Endothelial cell of umbilical vein (primary cell): ENCODE results near the gene FCSK.

Experiments used
- EZH2 ChIP-seq: IDR thresholded peaks from 2 replicates; pipeline ENCODE4 v1.6.1; 2012; ENCODE audit warnings: borderline replicate concordance, low read depth, mild to moderate bottlenecking, moderate library complexity, low read length, inconsistent platforms; ENCODE audit not compliant: severe bottlenecking
- FOS ChIP-seq: IDR thresholded peaks from 2 replicates; pipeline ENCODE4 v1.6.1; 2011; ENCODE audit warnings: mild to moderate bottlenecking, low read length, moderate library complexity, borderline replicate concordance; ENCODE audit not compliant: insufficient read depth
- GATA2 ChIP-seq: IDR thresholded peaks from 2 replicates; pipeline ENCODE4 v1.7.0; 2011; ENCODE audit warnings: low read depth, mild to moderate bottlenecking, moderate library complexity, mixed read lengths, low read length; ENCODE audit not compliant: insufficient read length, insufficient read depth
- JUN ChIP-seq: IDR thresholded peaks from 2 replicates; pipeline ENCODE4 v1.6.1; 2011; ENCODE audit warnings: borderline replicate concordance, low read depth; ENCODE audit not compliant: insufficient read length, insufficient read depth
- MAX ChIP-seq: IDR thresholded peaks from 2 replicates; pipeline ENCODE4 v1.6.1; 2011; ENCODE audit not compliant: insufficient read depth, insufficient read length
- MYC ChIP-seq: IDR thresholded peaks from one replicate; pipeline ENCODE4 v1.6.1; 2011; ENCODE audit warnings: mild to moderate bottlenecking, low read depth, low read length
- POLR2A ChIP-seq: IDR thresholded peaks from 2 replicates; pipeline ENCODE4 v1.6.1; 2012; ENCODE audit warnings: low read depth, mild to moderate bottlenecking, control low read depth, low read length
- POLR2AphosphoS5 ChIP-seq: IDR thresholded peaks from 2 replicates; pipeline ENCODE4 v1.6.1; 2012; ENCODE audit warnings: low read depth, mild to moderate bottlenecking, control low read depth, low read length, moderate library complexity; ENCODE audit not compliant: insufficient read depth
- TF ChIP-seq, protein P1 (sequence below), 2 donors: IDR thresholded peaks; 1 replicate in 1 of 2; 2 replicates in 1 of 2; pipeline ENCODE4 v1.5.1; 2011; ENCODE audit warnings: low read length in 2 of 2, mild to moderate bottlenecking in 2 of 2, moderate library complexity in 2 of 2, control low read depth in 1 of 2, inconsistent platforms in 1 of 2, low read depth in 1 of 2; ENCODE audit not compliant: insufficient read depth in 1 of 2; ENCODE audit errors: extremely low read depth in 1 of 2

DNA sequence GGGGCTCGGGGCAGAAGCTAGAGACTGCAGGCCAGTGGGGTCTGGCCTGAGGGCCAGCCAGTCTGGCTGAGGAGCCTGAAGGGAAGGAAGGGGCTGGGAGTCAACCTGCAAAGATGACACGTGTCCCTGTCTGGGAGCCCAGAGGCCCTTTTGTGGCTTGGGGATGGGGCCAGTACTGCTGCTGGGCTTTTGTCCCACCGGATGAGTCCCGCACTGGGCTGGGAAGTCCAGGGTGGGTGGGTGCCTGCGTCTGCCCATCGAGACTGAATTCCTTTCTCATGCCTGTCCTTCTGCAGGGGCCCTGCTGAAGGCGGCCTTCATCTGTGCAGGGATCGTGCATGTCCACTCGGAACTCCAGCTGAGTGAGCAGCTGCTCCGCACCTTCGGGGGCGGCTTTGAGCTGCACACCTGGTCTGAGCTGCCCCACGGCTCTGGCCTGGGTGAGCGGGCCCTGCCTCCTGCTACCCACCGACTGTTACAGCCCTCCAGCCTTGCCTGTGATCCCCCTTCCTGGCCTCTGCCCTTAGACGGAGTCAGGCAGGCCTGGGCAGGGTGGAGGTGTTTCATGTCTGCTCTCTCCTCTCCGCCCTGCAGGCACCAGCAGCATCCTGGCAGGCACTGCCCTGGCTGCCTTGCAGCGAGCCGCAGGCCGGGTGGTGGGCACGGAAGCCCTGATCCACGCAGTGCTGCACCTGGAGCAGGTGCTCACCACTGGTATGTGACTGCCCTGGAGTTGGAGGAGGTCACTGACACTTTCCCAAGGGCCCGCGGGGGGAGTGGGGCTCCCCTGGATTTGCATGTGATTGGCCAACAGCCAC lies 20.9 kb downstream of the FCSK start:
- TF ChIP-seq EZH2: no peak
- TF ChIP-seq JUN: no peak
- TF ChIP-seq MYC: no peak
- TF ChIP-seq POLR2A: no peak
- TF ChIP-seq, protein P1, sequence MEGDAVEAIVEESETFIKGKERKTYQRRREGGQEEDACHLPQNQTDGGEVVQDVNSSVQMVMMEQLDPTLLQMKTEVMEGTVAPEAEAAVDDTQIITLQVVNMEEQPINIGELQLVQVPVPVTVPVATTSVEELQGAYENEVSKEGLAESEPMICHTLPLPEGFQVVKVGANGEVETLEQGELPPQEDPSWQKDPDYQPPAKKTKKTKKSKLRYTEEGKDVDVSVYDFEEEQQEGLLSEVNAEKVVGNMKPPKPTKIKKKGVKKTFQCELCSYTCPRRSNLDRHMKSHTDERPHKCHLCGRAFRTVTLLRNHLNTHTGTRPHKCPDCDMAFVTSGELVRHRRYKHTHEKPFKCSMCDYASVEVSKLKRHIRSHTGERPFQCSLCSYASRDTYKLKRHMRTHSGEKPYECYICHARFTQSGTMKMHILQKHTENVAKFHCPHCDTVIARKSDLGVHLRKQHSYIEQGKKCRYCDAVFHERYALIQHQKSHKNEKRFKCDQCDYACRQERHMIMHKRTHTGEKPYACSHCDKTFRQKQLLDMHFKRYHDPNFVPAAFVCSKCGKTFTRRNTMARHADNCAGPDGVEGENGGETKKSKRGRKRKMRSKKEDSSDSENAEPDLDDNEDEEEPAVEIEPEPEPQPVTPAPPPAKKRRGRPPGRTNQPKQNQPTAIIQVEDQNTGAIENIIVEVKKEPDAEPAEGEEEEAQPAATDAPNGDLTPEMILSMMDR (IDR thresholded peaks at IDR 0.05; ENCODE audit: extremely low read depth in 1 of 2, insufficient read depth in 1 of 2, low read depth in 1 of 2, low read length in 2 of 2): no peak
- no peak for TF ChIP-seq POLR2AphosphoS5
- no peak for TF ChIP-seq FOS
- no peak for TF ChIP-seq GATA2
- no peak for TF ChIP-seq MAX
